KMS-11 (cell line): ENCODE data around the gene WDR38.
A peak's percentile ranks its signal among the peaks of the same experiment; 100 is the strongest.

Experiments
- H2AFZ ChIP-seq: fragments of 200-600 bp; sonication (generic); 2 replicates; pipeline ENCODE4 v1.6.1; 2016; ENCODE audit warnings: antibody characterized with exemption, mixed run types, low read depth
- H3K27ac ChIP-seq: fragments of 200-600 bp; sonication (generic); 2 replicates; pipeline ENCODE4 v1.6.1; 2016; ENCODE audit warnings: mild to moderate bottlenecking, mixed run types
- H3K27me3 ChIP-seq: fragments of 200-600 bp; sonication (generic); 2 replicates; pipeline ENCODE4 v1.6.1; 2017; ENCODE audit warnings: mild to moderate bottlenecking, low read depth, mixed run types, moderate library complexity; ENCODE audit not compliant: insufficient read depth
- H3K36me3 ChIP-seq: fragments of 200-600 bp; sonication (generic); 2 replicates; pipeline ENCODE4 v1.6.1; 2017; ENCODE audit warnings: mild to moderate bottlenecking, mixed run types; ENCODE audit not compliant: insufficient read depth
- H3K4me1 ChIP-seq: fragments of 200-600 bp; sonication (generic); 2 replicates; pipeline ENCODE4 v1.6.1; 2016; ENCODE audit warnings: mild to moderate bottlenecking, low read depth, mixed run types; ENCODE audit not compliant: poor library complexity, severe bottlenecking
- H3K4me2 ChIP-seq: fragments of 200-600 bp; sonication (generic); 2 replicates; pipeline ENCODE4 v1.7.0; 2016; ENCODE audit warnings: mild to moderate bottlenecking, mixed run types
- H3K4me3 ChIP-seq: fragments of 200-600 bp; sonication (generic); IDR thresholded peaks from 2 replicates; pipeline ENCODE4 v1.6.1; 2017; ENCODE audit warnings: low read depth, low read length, mixed read lengths; ENCODE audit not compliant: insufficient read depth
- H3K79me2 ChIP-seq: fragments of 200-600 bp; sonication (generic); 2 replicates; pipeline ENCODE4 v1.6.1; 2016; ENCODE audit warnings: low read depth, mixed run types; ENCODE audit not compliant: insufficient read depth
- H3K9ac ChIP-seq: fragments of 200-600 bp; sonication (generic); 2 replicates; pipeline ENCODE4 v1.6.1; 2016; ENCODE audit warnings: mild to moderate bottlenecking, mixed run types
- H4K20me1 ChIP-seq: fragments of 200-600 bp; sonication (generic); 2 replicates; pipeline ENCODE4 v1.6.1; 2016; ENCODE audit warnings: mild to moderate bottlenecking, mixed run types; ENCODE audit not compliant: insufficient read depth
- CTCF ChIP-seq: fragments of 200-600 bp; sonication (generic); conservative IDR thresholded peaks from 2 replicates; pipeline ENCODE4 v1.6.1; 2017; ENCODE audit warnings: low read depth, mild to moderate bottlenecking, antibody characterized with exemption, low read length, moderate library complexity, mixed read lengths

Gene WDR38

GRCh38 chr9:124871156-124871561, 17.9 kb downstream of the WDR38 start:
- no peaks in the 10 kb centered on the region; the same call in none of the 2 replicates for H4K20me1 ChIP-seq
- peak overlapping the region; percentile 97; the same call in 1 of the 2 replicates for H3K27ac ChIP-seq
- H3K9ac ChIP-seq, result no peak overlapping the region; the same call in 1 of the 2 replicates
- H3K27me3 ChIP-seq, result no peaks in the 10 kb centered on the region
- no peak for TF ChIP-seq CTCF
- H3K79me2 ChIP-seq, result peaks cover 63% of the 10 kb centered on the region
- no peak overlapping the region for H2AFZ ChIP-seq
- H3K36me3 ChIP-seq, result no peaks in the 10 kb centered on the region
- H3K4me1 ChIP-seq, result peaks cover 39% of the 10 kb centered on the region
- peak overlapping the region; percentile 95; the same call in 1 of the 2 replicates for H3K4me2 ChIP-seq
- H3K4me3 ChIP-seq, result no peak overlapping the region

- Histone ChIP-seq H3K4me1 (peaks cover 30% of the 10 kb centered on the region), H3K27me3 (no peaks in the 10 kb centered on the region), H3K27ac (no peak overlapping the region), H3K4me3 (no peak overlapping the region), H3K36me3 (no peaks in the 10 kb centered on the region), H3K79me2 (peaks cover 55% of the 10 kb centered on the region), H3K9ac (no peak overlapping the region), H4K20me1 (no peaks in the 10 kb centered on the region; the same call in none of the 2 replicates), H3K4me2 (no peak overlapping the region), H2AFZ (no peak overlapping the region)
- TF ChIP-seq CTCF, result no peak
Observed at GRCh38 chr9:124873664-124874063, 20.4 kb downstream of the WDR38 start.

GRCh38 chr9:124875501-124875900, 22.2 kb downstream of the WDR38 start:
- TF ChIP-seq CTCF, result no peak
- H3K79me2 ChIP-seq, result peaks cover 41% of the 10 kb centered on the region
- H4K20me1 ChIP-seq, result no peaks in the 10 kb centered on the region; the same call in none of the 2 replicates
- H3K27ac ChIP-seq, result no peak overlapping the region
- no peaks in the 10 kb centered on the region for H3K36me3 ChIP-seq
- no peak overlapping the region for H2AFZ ChIP-seq
- no peak overlapping the region for H3K4me2 ChIP-seq
- peaks cover 30% of the 10 kb centered on the region for H3K4me1 ChIP-seq
- H3K4me3 ChIP-seq, result no peak overlapping the region
- no peak overlapping the region for H3K9ac ChIP-seq
- no peaks in the 10 kb centered on the region for H3K27me3 ChIP-seq

GRCh38 chr9:124877021-124877782, 23.9 kb downstream of the WDR38 start:
- Histone ChIP-seq H3K4me2 (no peak overlapping the region), H3K27me3 (no peaks in the 10 kb centered on the region), H3K9ac (no peak overlapping the region), H3K36me3 (no peaks in the 10 kb centered on the region), H2AFZ (no peak overlapping the region), H4K20me1 (no peaks in the 10 kb centered on the region; the same call in 1 of the 2 replicates), H3K79me2 (peaks cover 24% of the 10 kb centered on the region), H3K4me1 (peaks cover 13% of the 10 kb centered on the region), H3K27ac (no peak overlapping the region), H3K4me3 (no peak overlapping the region)
- TF ChIP-seq CTCF, result no peak
